Epidermal melanocyte (primary cell): ENCODE results near the gene C1orf21.

Source experiments
- DNase-seq: peaks from one replicate; pipeline ENCODE4 v3.0.0; 2011; ENCODE audit warnings: low spot score; ENCODE audit not compliant: insufficient read length

Gene C1orf21

DNA sequence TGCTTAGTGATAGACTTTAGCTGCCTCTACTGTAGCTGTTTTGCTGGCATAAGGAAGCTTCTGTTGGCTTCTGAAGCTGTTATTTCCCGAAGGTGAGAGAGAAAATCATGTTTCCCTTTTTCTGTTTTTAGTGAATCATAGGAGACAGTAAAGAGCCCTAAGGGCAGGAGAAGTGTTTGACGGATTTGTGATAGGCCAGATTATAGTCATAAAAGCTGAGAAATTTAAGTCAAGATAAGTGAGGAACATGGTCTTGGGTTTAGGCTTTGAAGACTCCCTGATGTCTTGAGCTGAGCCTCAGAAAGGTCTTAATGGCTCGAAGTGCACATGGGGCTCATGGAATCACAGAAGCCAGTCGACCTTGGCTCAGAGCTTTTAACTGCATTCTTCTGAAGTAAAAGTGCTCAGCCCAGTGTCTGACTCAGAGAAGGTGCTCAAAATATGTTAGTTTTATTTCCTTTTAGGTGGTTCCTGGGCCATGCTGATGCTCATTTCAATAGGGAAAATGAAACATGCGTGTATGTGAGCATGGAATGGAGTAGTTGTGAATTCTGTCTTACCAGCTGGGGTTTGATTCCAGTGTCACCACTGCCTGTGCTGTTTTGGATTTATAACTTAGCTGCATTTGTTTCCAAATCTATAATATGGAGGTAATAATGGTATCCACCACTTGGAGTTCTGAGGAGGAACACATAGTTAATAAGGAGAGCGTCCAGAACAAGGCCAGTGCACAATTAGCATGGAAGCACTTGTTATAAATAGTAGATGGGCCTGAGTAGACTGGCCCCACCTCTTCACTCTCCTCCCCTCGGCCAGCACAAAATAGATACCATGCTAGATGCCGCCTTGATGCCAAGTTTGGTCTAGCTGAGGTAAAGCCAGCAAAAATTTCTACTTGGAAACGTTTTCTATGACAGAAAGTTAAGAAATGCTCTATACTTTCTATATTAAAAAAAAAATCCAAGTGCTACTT, 99.2 kb downstream of the C1orf21 start:
- DNase-seq = no peak

DNA sequence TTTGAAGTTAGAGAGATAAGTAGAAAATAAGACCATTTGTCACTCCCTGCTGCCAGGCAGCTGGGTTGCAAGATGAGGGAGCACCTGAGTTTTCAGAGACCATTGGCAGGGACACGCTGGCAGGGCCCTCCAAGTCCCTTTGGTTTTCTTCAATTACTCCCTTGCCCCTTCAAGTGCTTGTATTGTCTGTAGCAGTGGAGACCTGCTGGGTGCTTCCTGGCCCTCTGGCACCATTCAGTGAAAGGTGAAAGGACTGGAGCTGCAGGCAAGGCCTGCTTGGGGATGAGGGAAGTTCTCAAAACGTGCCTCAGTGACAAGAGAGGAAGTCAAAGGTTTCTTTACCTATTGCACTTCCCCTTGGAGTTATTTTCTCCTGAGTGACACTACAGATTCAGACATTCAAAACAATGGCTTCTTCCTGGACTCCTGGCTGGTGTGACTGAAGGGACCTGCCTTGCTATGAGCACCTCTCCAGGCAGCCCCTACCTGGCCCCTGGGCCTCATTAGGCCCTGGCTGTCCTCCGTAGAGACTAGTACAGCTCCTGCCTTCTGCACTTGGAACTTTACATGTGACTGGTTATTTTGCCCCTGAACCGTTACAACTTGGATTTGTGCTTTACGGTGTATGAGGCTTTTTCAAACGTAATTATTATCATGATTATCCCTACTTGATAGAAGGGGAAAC, 100.1 kb downstream of the C1orf21 start:
- DNase-seq = no peak

DNA sequence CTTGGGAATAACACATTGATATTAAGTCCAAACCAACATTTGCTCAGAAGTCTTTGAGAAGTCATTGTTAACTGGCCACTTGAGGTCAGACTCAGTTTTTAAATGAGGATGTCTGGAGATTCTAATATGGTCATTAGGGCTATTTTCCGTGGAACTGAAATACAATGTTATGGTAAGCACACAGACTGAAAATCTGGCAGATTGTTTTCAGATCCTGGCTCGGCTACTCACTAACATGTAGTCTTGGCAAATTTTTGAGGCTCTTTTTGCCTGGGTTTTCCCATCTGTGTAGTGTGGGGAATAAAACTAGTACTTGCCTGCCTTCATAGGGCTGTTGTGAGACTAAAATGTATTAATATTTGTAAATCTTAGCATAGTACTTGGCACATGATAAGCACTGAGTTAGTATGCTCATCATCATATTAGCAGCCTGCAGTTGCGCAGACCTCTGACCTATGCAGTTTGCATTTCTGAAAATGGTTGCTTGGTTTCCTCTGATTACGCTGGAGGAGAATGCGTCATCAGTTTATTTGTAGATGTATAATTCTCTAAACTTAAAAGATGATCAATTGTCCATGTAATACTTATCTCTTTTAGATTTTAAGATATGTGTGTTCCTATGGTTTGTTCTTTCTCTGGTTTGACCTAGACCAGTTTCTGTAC, 100.8 kb downstream of the C1orf21 start:
- DNase-seq = no peak

DNA sequence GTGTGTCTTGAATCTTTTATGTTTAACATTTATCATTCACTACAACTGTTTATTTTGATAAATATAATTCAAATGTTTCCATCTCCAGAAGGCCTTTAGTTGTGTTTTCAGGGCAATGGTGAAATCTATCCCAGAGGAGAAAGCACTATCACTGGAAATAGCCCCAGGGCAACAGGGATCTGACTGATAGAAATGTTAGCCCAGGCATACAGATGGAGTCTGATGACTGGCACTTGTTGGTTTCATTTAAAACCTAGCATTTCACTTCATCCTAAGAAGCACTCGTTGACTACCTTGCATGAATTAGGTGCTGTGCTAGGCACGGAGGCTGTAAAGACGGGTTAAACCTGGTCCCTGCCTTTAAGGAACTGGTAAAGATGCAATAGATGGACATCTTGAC, 103.1 kb downstream of the C1orf21 start:
- no peak for DNase-seq

DNA sequence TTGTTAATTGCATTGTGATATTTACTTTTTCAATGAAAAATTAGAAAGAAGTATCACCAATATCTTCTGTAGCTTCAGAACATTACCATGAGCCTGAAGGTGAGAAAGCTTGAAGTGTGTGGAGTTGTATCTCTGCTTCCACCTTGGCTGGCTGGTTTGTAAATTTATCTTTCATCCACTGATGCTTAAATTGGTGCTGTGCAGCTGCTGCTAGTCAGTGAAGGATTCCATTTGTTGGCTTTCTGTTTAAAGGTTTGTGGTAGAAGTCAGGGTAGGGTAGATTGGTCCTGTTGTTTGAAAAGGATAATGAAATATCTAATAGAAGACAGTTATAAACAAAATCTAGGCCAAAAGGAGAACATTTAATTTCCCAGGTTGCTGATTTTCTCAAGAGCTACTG, 105.7 kb downstream of the C1orf21 start:
- no peak for DNase-seq

DNA sequence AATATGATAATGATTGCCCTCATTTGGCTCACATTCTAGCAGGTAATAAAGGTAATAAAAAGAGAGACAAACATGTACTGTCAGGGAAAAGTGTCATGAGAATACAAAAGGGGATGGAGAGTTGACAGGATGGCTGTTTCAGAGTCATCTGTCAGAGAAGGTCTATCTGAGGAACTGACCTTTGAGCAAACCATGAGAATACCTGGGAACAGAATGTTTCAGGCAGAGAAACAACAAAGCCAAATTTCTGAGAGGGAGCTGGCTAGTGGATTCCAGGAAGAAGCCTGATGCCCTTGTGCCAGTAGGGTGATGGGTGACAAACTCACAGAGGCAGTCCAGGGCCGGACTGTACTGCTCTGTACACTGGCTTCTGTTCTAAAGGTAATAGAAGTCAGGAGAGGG, 107.2 kb downstream of the C1orf21 start:
- no peak for DNase-seq

DNA sequence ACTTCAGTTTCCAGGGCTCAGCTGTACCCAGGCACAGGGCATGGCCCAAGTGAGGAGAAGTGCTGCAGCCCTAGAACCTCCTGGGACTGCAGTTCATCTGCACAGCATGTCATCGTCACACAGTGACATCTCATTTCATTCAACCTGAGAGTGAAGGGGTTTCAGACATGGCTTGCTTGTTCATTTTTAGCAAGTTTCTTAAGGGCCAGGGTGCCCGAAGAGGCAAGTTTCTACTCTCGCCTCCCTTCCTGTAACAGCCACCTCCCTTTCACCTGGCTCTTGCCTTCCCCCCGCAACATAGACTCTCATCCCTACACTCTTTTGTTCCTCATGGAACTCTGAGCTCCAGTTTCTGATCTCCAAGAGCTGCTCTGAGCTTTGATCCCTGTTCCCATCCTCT, 108.1 kb downstream of the C1orf21 start:
- DNase-seq = no peak

DNA sequence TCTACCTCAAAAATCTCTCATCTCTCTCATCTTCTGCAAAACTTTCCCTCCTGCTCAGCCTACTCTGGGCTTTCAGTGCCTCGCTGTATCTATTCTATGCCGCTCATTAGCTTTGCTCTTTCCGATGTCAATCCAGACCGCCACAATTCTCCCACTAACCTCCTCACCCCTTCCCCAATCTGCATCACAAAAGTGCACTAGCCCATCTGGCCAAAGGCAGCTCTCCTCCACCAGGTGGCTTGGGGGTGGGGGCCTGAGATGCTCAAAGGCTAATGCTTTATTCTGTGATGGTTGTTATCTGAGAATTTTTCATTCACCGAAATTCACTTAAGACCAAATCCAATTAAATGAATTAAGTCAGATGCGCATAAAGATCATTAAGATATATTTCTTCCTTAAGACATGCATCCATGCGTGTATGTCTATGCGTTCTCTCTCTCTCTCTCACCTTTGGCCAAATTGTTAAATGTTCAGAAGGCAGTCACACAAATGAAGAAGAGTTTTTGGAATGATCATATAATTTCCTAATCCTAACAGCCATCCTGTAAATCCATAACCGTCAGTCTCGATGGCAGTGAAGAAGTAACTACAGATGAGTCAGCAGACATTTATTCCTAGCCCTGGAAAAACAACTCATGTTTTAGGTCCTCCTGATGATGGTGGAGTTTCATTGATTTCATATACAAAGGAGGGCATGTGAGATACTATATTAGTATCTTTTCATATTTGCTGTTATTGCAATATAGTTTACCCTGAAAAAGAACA, 111.3 kb downstream of the C1orf21 start:
- no peak for DNase-seq

DNA sequence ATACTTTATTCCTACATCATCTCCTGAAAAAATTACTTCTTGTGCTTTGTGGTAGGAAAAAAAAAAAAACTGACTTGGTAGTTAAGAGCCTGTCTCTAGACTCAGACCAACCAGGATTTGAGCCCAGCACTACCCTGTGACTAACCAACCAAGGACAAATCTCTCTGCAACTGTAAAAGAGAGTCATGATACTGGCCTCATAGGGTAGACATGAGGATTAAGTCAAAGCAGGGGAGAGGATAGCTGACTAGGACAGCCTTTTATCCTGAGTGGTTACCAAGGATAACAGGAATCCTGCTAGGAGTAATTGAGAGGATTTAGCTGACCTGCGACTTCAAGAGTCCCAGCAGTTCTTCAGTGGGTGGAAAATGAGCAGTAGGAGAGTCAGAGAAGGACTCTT, 112.8 kb downstream of the C1orf21 start:
- no peak for DNase-seq

DNA sequence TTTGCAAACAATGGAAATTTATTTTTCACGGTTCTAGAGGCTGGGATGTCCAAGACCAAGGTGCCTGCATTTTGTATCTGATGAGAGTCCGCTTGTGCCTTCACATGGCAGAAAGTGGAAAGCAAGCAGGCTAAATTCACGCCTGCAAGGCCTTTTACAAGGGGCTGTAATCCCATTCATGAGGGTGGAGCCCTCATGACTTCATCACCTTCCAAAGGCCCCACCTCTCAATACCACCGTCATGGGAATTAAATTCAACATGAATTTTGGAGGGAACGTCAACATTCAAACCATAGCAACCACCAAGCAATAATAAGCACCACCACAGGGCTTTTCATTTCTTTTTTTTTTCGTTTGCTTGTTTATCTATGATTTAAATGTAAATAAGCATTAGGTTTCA, 115.3 kb downstream of the C1orf21 start:
- DNase-seq = no peak

DNA sequence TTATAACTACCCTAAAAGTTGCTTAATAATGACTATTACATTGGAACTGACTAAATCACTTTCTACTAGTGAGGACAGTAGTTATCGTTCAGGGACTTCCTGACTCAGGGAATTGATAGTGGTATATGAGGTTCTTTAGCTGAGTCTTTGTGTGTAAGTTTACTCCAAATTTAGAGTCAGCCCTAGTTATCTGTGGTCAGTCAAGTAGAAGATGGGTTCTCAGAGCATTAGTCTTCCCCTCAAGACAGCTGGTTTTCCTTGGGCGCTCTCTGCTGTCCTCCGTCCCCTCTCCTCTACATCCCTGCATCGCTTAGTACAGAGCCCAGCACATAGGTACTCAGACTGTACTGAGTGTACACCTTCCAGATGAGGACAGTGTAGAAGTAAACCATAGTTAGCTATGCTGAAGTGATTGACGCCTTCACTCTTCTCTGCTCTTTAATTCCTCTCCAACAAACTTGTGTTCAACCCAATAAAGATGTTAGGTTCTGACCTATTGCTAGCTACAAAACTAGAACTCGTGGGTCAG, 116.5 kb downstream of the C1orf21 start:
- DNase-seq = no peak

DNA sequence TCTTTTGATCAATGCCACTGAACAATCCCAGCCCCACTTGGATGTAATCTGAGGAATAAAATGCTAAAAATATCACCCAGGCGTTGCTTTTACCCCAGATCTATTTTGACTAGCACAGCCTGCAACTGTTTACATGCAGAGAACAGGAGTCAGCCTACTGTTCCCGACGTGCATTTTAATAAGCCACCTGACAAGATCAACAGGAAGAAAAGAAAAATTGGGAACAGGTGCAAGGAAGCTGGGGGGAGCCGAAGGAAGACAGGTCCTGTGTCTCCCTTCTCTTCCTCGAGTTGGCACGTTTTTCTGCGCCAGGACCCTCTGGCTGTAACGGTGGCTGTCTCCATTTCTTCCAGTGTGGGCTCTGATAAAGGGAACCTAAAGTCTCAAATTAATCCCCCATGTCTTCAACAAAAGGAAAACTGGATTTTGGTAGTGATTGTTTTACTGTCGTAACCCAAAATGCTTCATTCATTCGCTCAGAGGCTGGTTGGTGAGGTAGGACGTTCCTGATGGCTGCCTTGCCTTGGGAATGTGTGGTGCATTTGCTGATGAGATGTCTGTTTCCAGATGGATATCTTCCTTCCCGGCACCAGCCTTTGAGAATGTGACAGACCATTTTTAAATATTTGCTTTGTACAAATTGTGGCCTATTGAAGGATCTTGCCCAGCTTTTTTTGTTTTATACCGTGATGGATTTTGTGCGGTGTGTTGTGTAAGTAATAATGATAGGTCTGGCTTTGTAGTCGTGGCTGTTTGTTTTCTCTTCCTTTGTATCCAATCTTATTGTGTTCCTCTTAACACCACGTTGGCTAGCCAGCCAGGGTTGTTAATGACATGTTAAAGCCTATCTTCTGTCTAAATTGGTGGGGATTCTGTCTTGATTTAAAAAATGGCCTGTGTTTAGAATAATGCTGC, 117.5 kb downstream of the C1orf21 start:
- no peak for DNase-seq

DNA sequence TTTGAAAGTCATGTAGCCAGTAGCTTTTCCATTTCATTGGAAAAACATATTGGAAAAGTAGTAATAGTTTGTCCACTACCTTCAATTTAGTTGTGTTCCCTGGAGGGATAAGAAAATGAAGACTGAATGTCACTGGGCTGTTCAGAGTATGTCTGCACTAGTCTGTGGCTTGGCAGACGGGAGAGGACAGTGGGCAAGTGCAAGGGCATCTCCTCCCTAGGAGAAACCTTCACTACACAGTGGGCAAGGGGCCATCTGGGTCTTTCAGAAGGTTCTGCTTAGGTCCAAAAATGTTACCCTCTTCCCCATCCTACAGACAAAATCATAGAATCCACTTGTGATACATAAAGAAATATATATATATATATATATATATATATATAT, 118.1 kb downstream of the C1orf21 start:
- DNase-seq = no peak

DNA sequence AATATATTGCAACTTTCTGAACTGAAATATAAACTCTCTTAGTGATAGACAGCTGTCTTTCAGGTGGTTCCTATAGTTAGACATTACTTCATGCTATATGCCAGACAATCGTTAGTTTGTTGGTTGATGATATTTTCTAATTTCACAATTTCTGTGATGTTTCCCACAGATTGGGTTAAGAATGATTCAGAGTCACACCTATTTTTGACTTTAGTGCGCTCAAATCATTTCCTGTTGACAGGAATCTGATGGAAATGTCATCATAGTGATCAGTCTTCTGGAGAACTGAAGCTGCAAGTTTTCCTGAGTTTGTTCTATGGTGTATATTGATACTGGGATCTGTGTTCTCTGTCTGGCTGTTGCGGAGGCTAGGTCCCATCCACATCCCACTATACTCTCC, 119.7 kb downstream of the C1orf21 start:
- DNase-seq = no peak

DNA sequence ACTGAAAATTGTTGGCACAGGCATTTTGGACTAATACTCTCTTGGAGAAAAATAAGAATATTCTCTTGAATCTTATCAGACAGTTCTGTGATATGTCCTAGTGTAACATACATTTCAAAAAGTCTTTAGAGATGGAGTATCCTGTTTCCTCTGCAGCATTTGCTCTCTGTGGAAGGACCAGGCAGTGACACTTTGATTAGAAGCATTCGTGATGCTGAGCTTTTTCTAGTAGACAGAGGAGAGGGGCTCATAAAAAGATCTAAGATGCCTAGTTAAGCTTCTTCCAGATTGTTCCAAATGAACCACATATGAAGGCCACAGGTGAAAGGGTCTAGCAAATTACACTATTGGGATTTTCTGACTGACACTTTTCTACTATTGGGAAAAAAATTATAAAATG, 120.3 kb downstream of the C1orf21 start:
- DNase-seq = no peak

DNA sequence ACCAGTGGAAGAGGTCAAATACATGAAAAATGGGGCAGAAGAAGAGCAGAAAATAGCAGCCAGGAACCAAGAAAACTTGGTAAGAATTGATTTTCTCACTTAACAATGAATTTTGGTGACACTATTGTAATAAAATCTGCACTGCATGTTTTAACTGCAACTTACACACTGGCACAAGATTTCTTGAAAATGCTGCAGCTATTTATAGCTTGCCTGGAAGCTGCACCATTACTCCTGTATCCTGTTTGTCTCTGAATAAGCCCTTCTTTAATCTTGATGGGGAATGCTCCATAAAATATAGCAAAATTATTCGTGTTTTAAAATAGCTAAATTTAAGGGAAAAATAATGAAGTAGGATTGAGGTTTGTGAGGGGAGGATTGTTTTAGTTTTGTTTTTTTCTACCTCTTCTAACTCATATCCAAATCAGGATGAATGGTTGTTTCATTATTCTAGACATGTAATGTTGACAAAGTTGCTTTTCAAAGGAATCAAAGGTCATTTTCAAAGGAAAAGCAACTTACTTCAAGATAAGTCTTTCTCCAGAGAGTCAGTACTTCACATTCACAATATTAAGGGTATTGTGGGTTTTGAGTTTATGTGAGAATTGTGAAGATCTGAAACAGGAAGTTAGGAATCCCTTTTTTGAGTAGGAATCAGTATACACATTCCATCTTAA, 120.9 kb downstream of the C1orf21 start:
- DNase-seq = no peak

DNA sequence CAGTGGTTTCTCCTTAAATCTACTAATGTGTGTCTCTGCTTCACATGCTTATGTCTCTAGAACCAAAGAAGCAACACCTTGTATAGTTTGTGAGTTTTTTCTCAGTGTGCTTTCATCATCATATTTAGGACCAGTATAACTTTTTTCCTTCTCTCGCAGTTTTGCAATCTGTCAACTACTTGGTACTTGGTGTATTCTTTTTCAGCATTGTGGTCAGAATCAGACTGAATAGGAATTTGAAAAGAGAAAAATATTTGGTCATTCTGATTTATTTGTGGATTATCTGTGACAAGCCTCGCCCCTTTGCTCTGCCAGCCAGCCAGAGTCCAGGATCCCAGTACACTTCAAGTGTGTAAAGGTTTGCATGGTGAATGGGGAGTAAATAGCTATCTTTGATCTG, 122.3 kb downstream of the C1orf21 start:
- no peak for DNase-seq

DNA sequence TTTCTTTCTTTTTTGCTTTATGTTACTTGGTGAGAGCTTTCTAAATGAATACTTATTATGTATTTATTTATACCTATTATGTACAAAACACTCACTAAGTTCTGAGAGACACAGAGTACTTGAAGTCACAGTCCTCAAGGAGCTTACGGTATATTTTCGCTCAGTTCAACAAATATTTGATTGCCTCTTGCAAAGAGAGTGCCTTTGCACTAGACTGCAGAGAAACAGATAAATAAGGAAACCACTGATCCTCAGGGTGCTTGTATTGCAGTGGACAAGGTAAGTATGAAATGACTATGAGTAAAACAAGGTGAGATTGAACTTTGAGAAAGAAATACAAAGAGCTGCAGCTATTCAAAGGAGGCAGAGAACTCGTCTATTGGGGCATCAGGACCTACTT, 123.3 kb downstream of the C1orf21 start:
- DNase-seq = no peak

DNA sequence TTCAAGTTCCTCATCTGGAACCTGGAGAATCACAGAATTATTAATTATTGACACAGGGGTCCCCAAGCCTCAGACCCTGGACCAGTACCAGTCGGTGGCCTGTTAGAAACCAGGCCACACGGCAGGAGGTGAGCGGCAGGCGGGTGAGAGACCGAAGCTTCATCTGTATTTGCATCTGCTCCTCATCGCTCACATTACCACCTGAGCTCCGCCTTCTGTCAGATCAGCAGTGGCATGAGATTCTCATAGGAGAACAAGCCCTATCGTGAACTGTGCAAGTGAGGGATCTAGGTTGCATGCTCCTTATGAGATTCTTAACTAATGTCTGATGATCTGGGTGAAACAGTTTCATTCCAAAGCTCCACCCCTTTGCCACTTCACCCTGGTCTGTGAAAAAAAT, 125.9 kb downstream of the C1orf21 start:
- DNase-seq = no peak

DNA sequence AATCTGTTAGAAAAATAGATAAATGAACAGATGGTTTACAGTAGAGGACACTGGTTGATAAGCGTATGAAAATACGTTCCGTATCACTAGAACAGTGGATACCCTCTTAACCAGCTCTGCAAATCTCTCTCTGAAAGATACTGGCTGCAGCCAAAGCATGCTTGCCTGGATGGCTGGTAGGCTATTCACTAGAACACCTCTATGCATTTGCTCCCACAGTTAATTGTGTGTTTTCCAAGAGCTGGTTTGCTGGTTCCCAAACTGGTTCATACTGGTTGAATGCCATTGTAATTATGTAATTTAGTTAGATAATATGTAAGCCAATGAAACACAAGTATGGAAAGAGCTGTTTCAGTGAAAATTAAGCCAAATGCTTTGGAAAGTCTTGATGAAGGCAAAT, 126.6 kb downstream of the C1orf21 start:
- DNase-seq = no peak
